Measurements from ENCODE around the gene RET. TPM values are rescaled to one million over a fixed set of nuclear protein-coding genes. Genes with fewer than 3 reads are reported as not detected.

RET gene
- total and polyA plus RNA-seq, 4 donors = 0.25 to 2.5 (median 0.29) TPM; not detected in 1

- DNase-seq (no peak), ATAC-seq (ENCODE audit: low FRiP score) (no peak)
- WGBS, 2 donors = 88 to 91% methylated on average over 17 of the region's 17 CpGs
- H3K36me3 ChIP-seq (ENCODE audit: control insufficient read depth in 1 of 2, insufficient read depth in 2 of 2, low read length in 1 of 2) = no peaks in the 10 kb centered on the region
- H3K27me3 ChIP-seq (ENCODE audit: control insufficient read depth in 1 of 2, insufficient read depth in 2 of 2, low read length in 1 of 2) = no peaks in the 10 kb centered on the region
- no peak overlapping the region for H3K27ac ChIP-seq (ENCODE audit: low read depth in 1 of 2, low read length in 2 of 2)
- H3K9me3 ChIP-seq (ENCODE audit: control insufficient read depth, low read length) = no peaks in the 10 kb centered on the region
- intact Hi-C loops (cut with DNase I) = loop anchor here in 1 of 2 donors (10.0 kb wide), 1 partner anchor 346 kb away; no protein-coding TSS in a partner anchor
- no peak overlapping the region for H3K4me3 ChIP-seq (ENCODE audit: low read length in 2 of 2)
- H3K4me1 ChIP-seq (ENCODE audit: control insufficient read depth in 1 of 2, insufficient read depth in 2 of 2, low read length in 2 of 2) = no peaks in the 10 kb centered on the region
Observed at GRCh38 chr10:43100366-43100765, 23.5 kb downstream of the RET start.

GRCh38 chr10:43102063-43102828 is 25.4 kb downstream of the RET start:
- WGBS, 2 donors = 83 to 85% methylated on average over 18 to 19 of the region's 19 CpGs
- Histone ChIP-seq H3K36me3 (ENCODE audit: control insufficient read depth in 1 of 2, insufficient read depth in 2 of 2, low read length in 1 of 2) (no peaks in the 10 kb centered on the region), H3K27ac (ENCODE audit: low read depth in 1 of 2, low read length in 2 of 2) (no peak overlapping the region), H3K9me3 (ENCODE audit: control insufficient read depth, low read length) (no peaks in the 10 kb centered on the region), H3K4me3 (ENCODE audit: low read length in 2 of 2) (no peak overlapping the region), H3K27me3 (ENCODE audit: control insufficient read depth in 1 of 2, insufficient read depth in 2 of 2, low read length in 1 of 2) (no peaks in the 10 kb centered on the region), H3K4me1 (ENCODE audit: control insufficient read depth in 1 of 2, insufficient read depth in 2 of 2, low read length in 2 of 2) (no peaks in the 10 kb centered on the region)
- intact Hi-C loops (cut with DNase I) = loop anchor here in 1 of 2 donors (10.0 kb wide), 1 partner anchor 347 kb away; no protein-coding TSS in a partner anchor
- ATAC-seq (ENCODE audit: low FRiP score) = no peak
- DNase-seq = no peak

GRCh38 chr10:43105102-43105955 is 28.5 kb downstream of the RET start:
- DNase-seq (peak; percentile 79 to 91), ATAC-seq (ENCODE audit: low FRiP score) (peak; percentile 96)
- intact Hi-C loops (cut with DNase I) = loop anchor here (1.0 to 10.0 kb wide), 4 partner anchors 239 to 353 kb away; no protein-coding TSS in a partner anchor
- WGBS, 2 donors = 2 to 3% methylated on average over 66 to 71 of the region's 71 CpGs
- Histone ChIP-seq H3K4me3 (ENCODE audit: low read length in 2 of 2) (peak overlapping the region in 1 of 2 donors; percentile 23), H3K9me3 (ENCODE audit: control insufficient read depth, low read length) (no peaks in the 10 kb centered on the region), H3K27me3 (ENCODE audit: control insufficient read depth in 1 of 2, insufficient read depth in 2 of 2, low read length in 1 of 2) (no peaks in the 10 kb centered on the region), H3K4me1 (ENCODE audit: control insufficient read depth in 1 of 2, insufficient read depth in 2 of 2, low read length in 2 of 2) (no peaks in the 10 kb centered on the region), H3K36me3 (ENCODE audit: control insufficient read depth in 1 of 2, insufficient read depth in 2 of 2, low read length in 1 of 2) (no peaks in the 10 kb centered on the region), H3K27ac (ENCODE audit: low read depth in 1 of 2, low read length in 2 of 2) (no peak overlapping the region)

- intact Hi-C loops (cut with DNase I) = loop anchor here (1.0 to 10.0 kb wide), 4 partner anchors 239 to 353 kb away; no protein-coding TSS in a partner anchor
- 50 to 56% methylated on average over 7 of the region's 7 CpGs for WGBS, 2 donors
- no peak for DNase-seq
Observed at GRCh38 chr10:43105956-43106229, 29.0 kb downstream of the RET start.

GRCh38 chr10:43106256-43107091 is 29.6 kb downstream of the RET start:
- intact Hi-C loops (cut with DNase I) = loop anchor here in 1 of 2 donors (10.0 kb wide), 1 partner anchor 352 kb away; no protein-coding TSS in a partner anchor
- no peaks in the 10 kb centered on the region for H3K36me3 ChIP-seq (ENCODE audit: control insufficient read depth in 1 of 2, insufficient read depth in 2 of 2, low read length in 1 of 2)
- no peak overlapping the region for H3K4me3 ChIP-seq (ENCODE audit: low read length in 2 of 2)
- WGBS, 2 donors = 87 to 91% methylated on average over 28 of the region's 28 CpGs
- H3K27me3 ChIP-seq (ENCODE audit: control insufficient read depth in 1 of 2, insufficient read depth in 2 of 2, low read length in 1 of 2) = no peaks in the 10 kb centered on the region
- no peaks in the 10 kb centered on the region for H3K9me3 ChIP-seq (ENCODE audit: control insufficient read depth, low read length)
- H3K4me1 ChIP-seq (ENCODE audit: control insufficient read depth in 1 of 2, insufficient read depth in 2 of 2, low read length in 2 of 2) = no peaks in the 10 kb centered on the region
- DNase-seq (no peak), ATAC-seq (ENCODE audit: low FRiP score) (no peak)
- no peak overlapping the region for H3K27ac ChIP-seq (ENCODE audit: low read depth in 1 of 2, low read length in 2 of 2)

More at GRCh38 chr10:43105956-43106229, 29.0 kb downstream of the RET start:
- ATAC-seq (ENCODE audit: low FRiP score) = no peak
- Histone ChIP-seq H3K4me1 (ENCODE audit: control insufficient read depth in 1 of 2, insufficient read depth in 2 of 2, low read length in 2 of 2) (no peaks in the 10 kb centered on the region), H3K4me3 (ENCODE audit: low read length in 2 of 2) (no peak overlapping the region), H3K27ac (ENCODE audit: low read depth in 1 of 2, low read length in 2 of 2) (no peak overlapping the region), H3K27me3 (ENCODE audit: control insufficient read depth in 1 of 2, insufficient read depth in 2 of 2, low read length in 1 of 2) (no peaks in the 10 kb centered on the region), H3K36me3 (ENCODE audit: control insufficient read depth in 1 of 2, insufficient read depth in 2 of 2, low read length in 1 of 2) (no peaks in the 10 kb centered on the region), H3K9me3 (ENCODE audit: control insufficient read depth, low read length) (no peaks in the 10 kb centered on the region)

- 94% methylated on average over 12 of the region's 12 CpGs for WGBS, 2 donors
- DNase-seq (peak in 1 of 2 donors; percentile 66), ATAC-seq (ENCODE audit: low FRiP score) (no peak)
- H3K4me1 ChIP-seq (ENCODE audit: control insufficient read depth in 1 of 2, insufficient read depth in 2 of 2, low read length in 2 of 2) = no peaks in the 10 kb centered on the region
- H3K36me3 ChIP-seq (ENCODE audit: control insufficient read depth in 1 of 2, insufficient read depth in 2 of 2, low read length in 1 of 2) = no peaks in the 10 kb centered on the region
- intact Hi-C loops (cut with DNase I) = loop anchor here in 1 of 2 donors (10.0 kb wide), 1 partner anchor 354 kb away; no protein-coding TSS in a partner anchor
- no peak overlapping the region for H3K27ac ChIP-seq (ENCODE audit: low read depth in 1 of 2, low read length in 2 of 2)
- no peak overlapping the region for H3K4me3 ChIP-seq (ENCODE audit: low read length in 2 of 2)
- no peaks in the 10 kb centered on the region for H3K9me3 ChIP-seq (ENCODE audit: control insufficient read depth, low read length)
- no peaks in the 10 kb centered on the region for H3K27me3 ChIP-seq (ENCODE audit: control insufficient read depth in 1 of 2, insufficient read depth in 2 of 2, low read length in 1 of 2)
Observed at GRCh38 chr10:43108951-43109350, 32.1 kb downstream of the RET start.

GRCh38 chr10:43109671-43110249 is 32.9 kb downstream of the RET start:
- H3K4me3 ChIP-seq (ENCODE audit: low read length in 2 of 2) = no peak overlapping the region
- no peaks in the 10 kb centered on the region for H3K36me3 ChIP-seq (ENCODE audit: control insufficient read depth in 1 of 2, insufficient read depth in 2 of 2, low read length in 1 of 2)
- WGBS, 2 donors = 79 to 84% methylated on average over 20 of the region's 20 CpGs
- ATAC-seq (ENCODE audit: low FRiP score) = no peak
- DNase-seq = peak in 1 of 2 donors; percentile 43
- H3K4me1 ChIP-seq (ENCODE audit: control insufficient read depth in 1 of 2, insufficient read depth in 2 of 2, low read length in 2 of 2) = no peaks in the 10 kb centered on the region
- H3K27me3 ChIP-seq (ENCODE audit: control insufficient read depth in 1 of 2, insufficient read depth in 2 of 2, low read length in 1 of 2) = no peaks in the 10 kb centered on the region
- H3K9me3 ChIP-seq (ENCODE audit: control insufficient read depth, low read length) = no peaks in the 10 kb centered on the region
- intact Hi-C loops (cut with DNase I) = loop anchor here in 1 of 2 donors (10.0 kb wide), 1 partner anchor 355 kb away; no protein-coding TSS in a partner anchor
- H3K27ac ChIP-seq (ENCODE audit: low read depth in 1 of 2, low read length in 2 of 2) = no peak overlapping the region

Data from aorta (tissue), 5 donors.